ENCODE results near the gene SPCS1. TPM values are rescaled to one million over a fixed set of nuclear protein-coding genes. Genes with fewer than 3 reads are reported as not detected.
"Not testable (repeated sequence)": the region's sequence is repeated elsewhere in the genome, so short reads cannot be mapped to it uniquely, and the experiment has no call there.

SPCS1 gene
- total RNA-seq, 1 donor from 2014 or later = 84.1 TPM

DNA sequence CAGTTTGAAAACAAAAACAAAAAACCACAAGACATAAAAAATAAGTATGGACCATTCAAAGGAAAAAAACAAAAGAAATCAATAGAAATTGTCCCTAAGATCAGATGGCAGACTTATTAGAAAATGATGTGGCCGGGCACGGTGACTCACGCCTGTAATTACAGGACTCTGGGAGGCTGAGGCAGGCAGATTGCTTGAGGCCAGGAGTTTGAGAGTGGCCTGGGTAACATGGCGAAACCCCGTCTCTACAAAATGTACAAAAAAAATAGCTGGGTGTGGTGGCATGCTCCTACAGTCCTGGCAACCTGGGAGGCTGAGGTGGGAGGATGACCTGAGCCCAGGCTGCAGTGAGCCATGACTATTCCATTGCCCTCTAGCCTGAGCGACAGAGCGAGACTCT lies 16.6 kb downstream of the SPCS1 start:
- no peak for DNase-seq
- intact Hi-C loops (cut with micrococcal nuclease) = no loop called here
- no peak for ATAC-seq

DNA sequence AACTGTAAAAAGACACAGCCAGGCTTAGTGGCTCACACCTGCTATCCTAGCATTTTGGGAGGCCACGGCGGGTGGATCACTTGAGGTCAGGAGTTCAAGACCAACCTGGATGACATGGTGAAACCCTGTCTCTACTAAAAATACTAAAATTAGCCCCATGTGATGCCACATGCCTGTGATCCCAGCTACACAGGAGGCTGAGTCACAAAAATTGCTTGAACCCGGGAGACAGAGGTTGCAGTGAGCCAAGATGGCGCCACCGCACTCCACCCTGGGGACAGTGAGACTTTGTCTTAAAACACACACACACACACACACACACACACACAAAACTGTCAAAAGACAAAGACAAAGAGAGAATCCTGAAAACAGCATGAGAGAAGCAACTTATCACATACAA lies 18.0 kb downstream of the SPCS1 start:
- intact Hi-C loops (cut with micrococcal nuclease) = no loop called here
- no peak for ATAC-seq

DNA sequence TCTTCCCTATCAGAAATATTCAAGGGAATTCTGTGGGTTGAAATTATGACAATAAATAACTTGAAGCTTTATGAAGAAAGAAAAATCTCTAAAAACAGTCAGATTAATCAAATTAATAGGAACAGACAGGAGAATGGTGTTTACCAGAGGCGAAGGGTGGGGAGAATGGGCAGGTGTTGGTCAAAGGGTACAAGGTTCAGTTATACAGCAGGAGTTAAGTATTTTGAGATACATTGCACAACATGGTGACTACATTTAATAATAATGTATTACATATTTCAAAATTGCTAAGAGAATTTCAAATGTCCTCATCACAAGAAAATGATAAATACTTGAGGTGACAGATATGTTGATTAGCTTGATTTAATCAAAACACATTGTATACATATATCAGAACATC lies 18.6 kb downstream of the SPCS1 start:
- intact Hi-C loops (cut with micrococcal nuclease) = no loop called here
- no peak for ATAC-seq

More for the DNA sequence above, 18.0 kb downstream of the SPCS1 start:
- DNase-seq = no peak

DNA sequence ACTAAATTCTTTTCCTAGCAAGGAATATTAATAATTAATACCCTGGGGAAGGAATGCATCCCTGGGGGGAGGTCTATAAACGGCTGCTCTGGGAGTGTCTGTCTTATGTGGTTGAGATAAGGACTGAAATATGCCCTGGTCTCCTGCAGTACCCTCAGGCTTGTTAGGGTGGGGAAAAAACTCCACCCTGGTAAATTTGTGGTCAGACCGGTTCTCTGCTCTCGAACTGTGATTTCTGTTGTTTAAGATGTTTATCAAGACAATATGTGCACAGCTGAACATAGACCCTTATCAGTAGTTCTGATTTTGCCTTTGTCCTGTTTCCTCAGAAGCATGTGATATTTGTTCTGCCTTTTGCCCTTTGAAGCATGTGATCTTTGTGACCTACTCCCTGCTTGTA lies 22.8 kb downstream of the SPCS1 start:
- ATAC-seq; intact Hi-C loops (cut with micrococcal nuclease); DNase-seq: not testable (repeated sequence)

More for the DNA sequence above, 18.6 kb downstream of the SPCS1 start:
- DNase-seq = no peak

DNA sequence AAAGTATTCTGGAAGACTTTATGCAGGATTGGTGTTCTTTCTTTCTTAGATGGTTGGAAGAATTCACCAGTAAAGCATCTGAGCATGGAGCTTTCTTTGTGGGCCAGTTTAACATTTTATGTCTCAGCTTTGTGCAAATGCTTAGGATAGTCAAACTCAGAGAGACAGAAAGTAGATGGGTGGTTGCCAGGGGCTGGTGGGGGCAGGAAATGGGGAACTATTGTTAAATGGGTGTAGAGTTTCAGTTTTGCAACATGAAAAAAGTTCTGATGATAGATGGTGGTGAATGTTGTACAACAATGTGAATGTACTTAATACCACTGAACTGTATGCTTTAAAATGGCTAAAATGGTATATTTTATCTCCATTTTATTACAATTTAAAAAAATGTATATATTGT lies 24.8 kb downstream of the SPCS1 start:
- ATAC-seq (no peak), DNase-seq (no peak)
- intact Hi-C loops (cut with micrococcal nuclease) = no loop called here

DNA sequence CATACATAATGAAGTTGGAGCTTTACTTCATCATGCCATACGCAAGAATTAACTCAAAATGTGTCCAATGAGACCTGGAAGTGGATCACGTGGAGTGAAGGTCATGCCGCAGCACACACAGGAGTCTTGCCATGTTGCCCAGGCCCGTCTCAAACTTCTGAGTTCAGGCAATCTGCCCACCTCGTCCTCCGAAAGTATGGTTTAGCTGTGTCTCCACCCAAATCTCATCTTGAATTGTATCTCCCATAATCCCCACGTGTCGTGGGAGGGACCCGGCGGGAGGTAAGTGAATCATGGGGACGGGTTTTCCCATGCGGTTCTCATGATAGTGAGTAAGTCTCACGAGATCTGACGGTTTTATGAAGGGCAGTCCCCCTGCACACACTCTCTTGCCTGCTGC lies 25.7 kb downstream of the SPCS1 start:
- intact Hi-C loops (cut with micrococcal nuclease) = no loop called here
- no peak for DNase-seq
- no peak for ATAC-seq

DNA sequence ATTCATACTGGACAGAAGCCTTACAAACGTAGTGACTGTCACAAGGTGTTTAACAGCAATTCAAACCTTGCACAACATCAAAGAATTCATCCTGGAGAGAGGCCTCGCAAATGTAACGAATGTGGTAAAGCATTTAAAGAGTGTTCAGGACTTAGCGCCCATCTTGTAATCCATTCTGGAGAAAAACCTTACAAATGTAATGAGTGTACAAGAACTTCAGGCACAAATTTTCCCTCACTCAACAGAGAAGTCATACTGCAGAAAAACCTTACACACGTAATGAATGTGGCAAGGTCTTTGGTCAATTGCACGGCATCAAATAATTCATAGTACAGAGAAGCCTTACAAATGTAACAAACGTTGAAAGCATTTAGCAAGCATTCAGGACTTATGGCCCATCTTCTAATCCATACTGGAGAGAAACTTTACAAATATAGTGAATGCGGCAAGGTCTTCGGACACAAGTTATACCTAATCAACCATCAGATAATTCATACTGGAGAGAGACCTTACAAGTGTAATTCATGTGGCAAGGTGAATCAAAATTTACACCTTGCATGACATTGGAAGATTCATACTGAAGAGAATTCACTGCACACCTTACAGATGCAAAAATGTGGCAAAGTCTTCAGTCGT lies 27.5 kb downstream of the SPCS1 start:
- intact Hi-C loops (cut with micrococcal nuclease) = no loop called here
- DNase-seq (no peak), ATAC-seq (no peak)

DNA sequence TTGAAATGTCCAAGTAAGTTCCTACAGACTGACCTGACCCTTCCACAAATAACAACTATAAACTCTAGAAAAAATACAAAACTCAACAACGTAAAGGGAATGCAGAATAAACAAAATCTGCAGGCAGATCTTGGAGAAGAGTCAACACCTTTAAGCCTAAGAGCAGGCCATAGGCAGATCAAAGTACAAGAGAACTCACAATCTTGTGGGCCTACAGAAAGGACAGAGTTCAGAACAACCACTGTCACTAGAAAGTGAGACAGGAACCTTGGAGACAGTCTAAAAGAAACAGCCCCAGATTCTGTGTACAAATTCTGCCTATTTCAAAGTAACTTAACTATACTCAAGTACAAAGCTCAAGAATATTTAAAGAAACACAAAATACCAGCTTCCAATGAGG lies 33.8 kb downstream of the SPCS1 start:
- ATAC-seq (no peak), DNase-seq (no peak)
- intact Hi-C loops (cut with micrococcal nuclease) = no loop called here

DNA sequence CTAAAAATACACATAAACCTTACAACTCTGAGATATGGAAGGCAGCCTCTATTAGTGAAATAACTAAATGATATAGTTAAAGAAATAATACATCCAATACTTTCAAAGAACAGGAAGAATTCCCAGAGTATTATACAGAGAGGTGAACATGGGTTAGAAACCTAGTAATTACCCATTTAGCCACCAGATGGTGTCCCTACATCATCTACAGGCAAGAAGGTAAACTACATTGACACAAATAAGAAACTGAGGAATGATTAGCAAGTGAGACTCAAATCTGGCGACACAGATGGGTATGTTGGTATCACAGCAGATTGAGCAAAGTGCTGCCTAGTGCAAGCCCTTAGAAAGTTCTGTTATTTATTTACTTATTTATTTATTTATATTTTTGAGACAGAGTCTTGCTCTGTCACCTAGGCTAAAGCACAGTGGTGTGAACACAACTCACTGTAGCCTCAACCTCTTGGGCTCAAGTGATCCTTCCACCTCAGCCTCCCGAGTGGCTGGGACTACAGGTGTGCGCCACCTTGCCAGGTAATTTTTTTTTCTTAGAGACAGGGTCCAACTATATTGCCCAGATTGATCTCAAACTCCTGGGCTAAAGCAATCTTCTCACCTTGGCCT lies 36.6 kb downstream of the SPCS1 start:
- ATAC-seq (peak; percentile 51), DNase-seq (no peak)
- intact Hi-C loops (cut with micrococcal nuclease) = no loop called here

DNA sequence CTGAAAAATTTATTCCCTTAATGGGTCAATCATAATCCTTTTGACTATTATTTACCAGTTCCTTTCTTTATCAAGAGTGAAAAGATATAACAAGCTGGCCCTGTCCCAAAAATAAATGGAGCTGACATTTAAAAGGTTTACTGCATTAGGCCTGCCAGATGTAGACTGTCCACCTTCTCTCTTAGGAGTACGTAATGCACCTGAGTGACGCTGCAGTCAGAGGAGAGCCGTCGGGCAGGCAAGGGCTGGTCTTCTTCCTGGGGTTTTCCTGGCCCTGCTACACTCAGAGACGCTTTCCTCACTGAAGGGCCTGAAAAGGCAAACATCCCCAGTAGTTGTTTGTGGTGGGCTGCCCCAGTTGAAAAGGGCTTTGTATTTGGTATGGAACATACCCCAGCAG lies 37.2 kb downstream of the SPCS1 start:
- intact Hi-C loops (cut with micrococcal nuclease) = no loop called here
- no peak for DNase-seq

DNA sequence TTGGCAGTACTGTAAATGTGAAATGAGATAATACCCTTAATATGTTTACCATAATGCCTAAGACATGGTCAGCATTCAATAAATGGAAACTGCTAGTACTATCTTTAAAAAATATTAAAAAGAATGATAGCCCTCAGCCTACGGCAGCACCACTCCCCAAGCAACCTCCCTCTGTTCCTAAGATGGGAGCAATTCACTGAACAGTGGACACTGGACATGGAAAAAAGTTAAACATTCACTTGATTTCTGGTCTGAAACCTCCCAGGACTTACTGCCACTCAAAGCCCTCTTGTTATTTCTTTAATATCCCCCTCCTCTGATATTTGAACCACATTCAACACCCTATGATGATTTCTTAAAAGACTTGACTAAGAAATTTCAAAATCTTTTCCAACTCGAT lies 37.8 kb downstream of the SPCS1 start:
- ATAC-seq = no peak
- DNase-seq = no peak
- intact Hi-C loops (cut with micrococcal nuclease) = no loop called here

More for the DNA sequence above, 37.2 kb downstream of the SPCS1 start:
- no peak for ATAC-seq

DNA sequence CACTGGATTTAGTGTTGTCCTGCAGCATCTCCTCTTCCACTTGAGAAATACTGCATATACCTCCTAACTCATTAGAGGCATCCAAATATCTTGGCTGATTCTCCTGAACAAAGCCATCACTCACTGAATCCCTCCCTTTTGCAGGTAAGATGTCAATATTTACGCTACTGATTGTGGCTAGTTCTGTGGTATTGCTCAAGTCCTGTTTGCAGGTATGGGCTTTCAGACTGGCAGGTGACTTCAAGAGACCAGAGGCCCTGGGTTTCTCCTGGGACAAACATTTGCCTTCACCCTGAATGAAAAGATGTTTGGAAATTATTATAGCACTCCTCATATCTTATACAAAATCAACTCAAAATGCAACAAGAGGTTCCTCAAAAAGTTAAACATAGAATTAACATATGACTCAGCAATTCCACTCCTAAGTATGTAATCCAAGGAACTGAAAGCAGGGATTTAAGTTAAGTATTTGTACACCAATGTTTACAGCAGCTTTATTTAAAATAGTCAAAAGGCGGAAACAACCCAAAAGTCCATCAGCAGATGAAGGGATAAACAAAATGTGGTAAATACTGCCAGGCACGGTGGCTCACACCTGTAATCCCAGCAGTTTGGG lies 46.2 kb downstream of the SPCS1 start:
- no peak for DNase-seq
- intact Hi-C loops (cut with micrococcal nuclease) = no loop called here
- no peak for ATAC-seq

DNA sequence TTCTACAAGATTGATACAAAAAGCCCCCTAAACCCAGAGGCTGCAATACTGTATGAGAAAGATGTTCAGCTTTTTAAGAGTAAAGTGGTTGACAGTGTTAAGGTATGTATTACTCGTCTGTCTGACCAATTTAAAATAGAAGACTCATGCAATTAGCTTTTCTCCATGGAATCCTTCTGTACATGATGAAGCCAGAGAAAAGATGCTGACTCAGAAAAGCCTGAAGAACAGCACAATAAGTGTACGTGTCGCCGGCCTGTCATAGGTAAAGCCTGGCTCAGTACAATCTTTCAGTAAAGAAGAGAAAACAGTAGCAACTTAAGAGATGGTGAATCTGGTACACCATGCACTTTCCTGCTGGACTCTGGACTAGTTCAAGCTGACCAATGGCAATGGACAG lies 48.5 kb downstream of the SPCS1 start:
- intact Hi-C loops (cut with micrococcal nuclease) = no loop called here
- no peak for ATAC-seq
- no peak for DNase-seq

DNA sequence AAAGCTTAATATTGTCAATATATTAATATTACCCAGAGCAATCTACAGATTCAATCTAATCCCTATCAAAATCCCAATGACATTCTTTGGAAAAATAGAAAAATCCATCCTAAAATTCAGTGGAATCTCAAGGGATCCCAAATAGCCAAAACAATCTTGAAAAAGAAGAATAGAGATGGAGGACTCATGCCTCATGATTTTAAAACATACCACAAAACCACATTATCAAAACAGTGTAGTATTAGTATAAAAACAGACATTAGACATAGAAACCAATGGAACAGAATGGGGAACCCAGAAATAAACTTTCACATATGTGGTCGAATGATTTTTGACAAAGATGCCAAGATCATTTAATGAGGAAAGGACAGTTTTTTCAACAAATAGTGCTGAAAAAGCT lies 50.2 kb downstream of the SPCS1 start:
- intact Hi-C loops (cut with micrococcal nuclease) = no loop called here
- no peak for ATAC-seq
- DNase-seq = no peak

Other genes starting within 250 kb of the SPCS1 start
- gene STAB1, start 210.8 kb upstream of the SPCS1 start, total RNA-seq = 69.7 TPM
- gene NT5DC2, start 172.2 kb upstream of the SPCS1 start, total RNA-seq = 68.3 TPM
- gene UQCC5, start 169.5 kb upstream of the SPCS1 start, total RNA-seq = 58.7 TPM
- gene PBRM1, start 20.2 kb upstream of the SPCS1 start, total RNA-seq = 55.0 TPM
- gene GNL3, start 20.1 kb upstream of the SPCS1 start, total RNA-seq = 27.8 TPM
- gene GLT8D1, start 315 bp upstream of the SPCS1 start, total RNA-seq = 27.4 TPM
- 21.3 TPM for gene NEK4, start 64.8 kb downstream of the SPCS1 start, total RNA-seq
- gene ITIH1, start 71.5 kb downstream of the SPCS1 start, total RNA-seq = not detected
- gene ITIH3, start 88.7 kb downstream of the SPCS1 start, total RNA-seq = not detected
- gene ITIH4, start 124.6 kb downstream of the SPCS1 start, total RNA-seq = 4.1 TPM
- gene MUSTN1, start 128.9 kb downstream of the SPCS1 start, total RNA-seq = 10.9 TPM
- 9.0 TPM for gene STIMATE, start 191.4 kb downstream of the SPCS1 start, total RNA-seq